ENCODE data around the gene TPPP2. TPM values are rescaled to one million over a fixed set of nuclear protein-coding genes. Genes with fewer than 3 reads are reported as not detected.

Gene TPPP2
- total RNA-seq, 1 experiment from 2014 or later: 0.35 TPM

GRCh38 chr14:21059842-21060613 lies 30.0 kb downstream of the TPPP2 start (continued):
- TF ChIP-seq ZMAT4 (CRISPR knock-in tag; IDR thresholded peaks at IDR 0.05): no peak

GRCh38 chr14:21060614-21061346 lies 30.8 kb downstream of the TPPP2 start:
- ChIA-PET CTCF (interaction anchor here (1.1 to 3.1 kb wide), 6 partner anchors 21 to 89 kb away, joined by 4 to 17 read pairs (median 6); no protein-coding TSS in a partner anchor), POLR2A (no interaction called here)

GRCh38 chr14:21061347-21061668 lies 31.3 kb downstream of the TPPP2 start:
- no peaks in the 10 kb centered on the region for H3K36me3 Mint-ChIP-seq
- TF ChIP-seq CBFB (CRISPR knock-in tag; IDR thresholded peaks at IDR 0.05; ENCODE audit: low read depth): no peak
- TF ChIP-seq ZNF671 (CRISPR knock-in tag; IDR thresholded peaks at IDR 0.05): no peak
- TF ChIP-seq PRRX2 (CRISPR knock-in tag; IDR thresholded peaks at IDR 0.05): no peak
- TF ChIP-seq ETV6 (CRISPR knock-in tag; IDR thresholded peaks at IDR 0.05): no peak
- TF ChIP-seq FOXP4 (CRISPR knock-in tag; IDR thresholded peaks at IDR 0.05): no peak
- no peak for TF ChIP-seq FOXK1 (CRISPR knock-in tag; IDR thresholded peaks at IDR 0.05)
- no peak for TF ChIP-seq ZNF232 (CRISPR knock-in tag; IDR thresholded peaks at IDR 0.05)
- H3K27me3 Mint-ChIP-seq (ENCODE audit: low read depth): 0 out of 2 replicates have a peak, but pooled peaks cover 2% of the 10 kb centered on the region
- no peak overlapping the region for H3K4me3 Mint-ChIP-seq
- ChIA-PET POLR2A (no interaction called here), CTCF (interaction anchor here (0.7 to 3.1 kb wide), 7 partner anchors 22 to 90 kb away, joined by 3 to 17 read pairs (median 6); no protein-coding TSS in a partner anchor)
- ATAC-seq (no peak), DNase-seq (ENCODE audit: low spot score) (no peak)
- no peak overlapping the region for H3K27ac Mint-ChIP-seq
- H3K4me1 Mint-ChIP-seq: no peaks in the 10 kb centered on the region; the same call in 1 of the 2 replicates
- no peaks in the 10 kb centered on the region for H3K9me3 Mint-ChIP-seq

More at GRCh38 chr14:21060614-21061346, 30.8 kb downstream of the TPPP2 start:
- H3K4me1 Mint-ChIP-seq: peaks cover 2% of the 10 kb centered on the region
- TF ChIP-seq USF1 (CRISPR knock-in tag; IDR thresholded peaks at IDR 0.05): no peak
- no peak for TF ChIP-seq ZSCAN18 (CRISPR knock-in tag; IDR thresholded peaks at IDR 0.05)
- TF ChIP-seq GRHL2 (CRISPR knock-in tag; IDR thresholded peaks at IDR 0.05; ENCODE audit: insufficient replicate concordance, severe bottlenecking): no peak
- no peak for TF ChIP-seq ATF6 (CRISPR knock-in tag; IDR thresholded peaks at IDR 0.05)
- TF ChIP-seq CDX4 (CRISPR knock-in tag; IDR thresholded peaks at IDR 0.05; ENCODE audit: borderline replicate concordance): no peak
- no peak for TF ChIP-seq ZNF416 (CRISPR knock-in tag; IDR thresholded peaks at IDR 0.05)
- 0 out of 2 replicates have a peak, but pooled peaks have one; percentile 11 for TF ChIP-seq GABPB1 (CRISPR knock-in tag; IDR thresholded peaks at IDR 0.05)
- H3K9me3 Mint-ChIP-seq: no peaks in the 10 kb centered on the region
- H3K27me3 Mint-ChIP-seq (ENCODE audit: low read depth): 0 out of 2 replicates have a peak, but pooled peaks cover 2% of the 10 kb centered on the region
- DNase-seq (ENCODE audit: low spot score) (no peak), ATAC-seq (no peak)
- no peak overlapping the region for H3K4me3 Mint-ChIP-seq
- H3K36me3 Mint-ChIP-seq: no peaks in the 10 kb centered on the region
- H3K27ac Mint-ChIP-seq: no peak overlapping the region
